Stomach smooth muscle (tissue), 2 donors: ENCODE results near the gene SMIM35.

Experiments
- H3K27ac ChIP-seq: one replicate; pipeline ENCODE4 v1.7.0; 2013; ENCODE audit warnings: mild to moderate bottlenecking, low read length, inconsistent platforms
- H3K27me3 ChIP-seq, 2 donors: one replicate each; pipeline ENCODE4 v1.7.0; 2013; ENCODE audit warnings: low read length in 2 of 2; ENCODE audit not compliant: insufficient read depth in 2 of 2, control insufficient read depth in 1 of 2
- H3K36me3 ChIP-seq, 2 donors: one replicate each; pipeline ENCODE4 v1.7.0; 2013; ENCODE audit warnings: low read length in 2 of 2; ENCODE audit not compliant: control insufficient read depth in 2 of 2, insufficient read depth in 2 of 2
- H3K4me1 ChIP-seq: one replicate; pipeline ENCODE4 v1.7.0; 2013; ENCODE audit warnings: low read length; ENCODE audit not compliant: control insufficient read depth, insufficient read depth
- H3K4me3 ChIP-seq, 2 donors: one replicate each; pipeline ENCODE4 v1.7.0; 2013; ENCODE audit warnings: low read length in 2 of 2
- H3K9ac ChIP-seq, 2 donors: one replicate each; pipeline ENCODE4 v1.7.0; 2013; ENCODE audit warnings: low read length in 2 of 2, mild to moderate bottlenecking in 1 of 2
- H3K9me3 ChIP-seq, 2 donors: one replicate each; pipeline ENCODE4 v1.7.0; 2013; ENCODE audit warnings: low read length in 2 of 2; ENCODE audit not compliant: control insufficient read depth in 2 of 2
- donor health status: healthy.
- donor health status: Pancreatic carcinoma.

Gene SMIM35

GRCh38 chr11:118108513-118108912 lies 21.8 kb upstream of the SMIM35 start:
- no peaks in the 10 kb centered on the region for H3K36me3 ChIP-seq
- H3K27ac ChIP-seq = no peak overlapping the region

GRCh38 chr11:118106789-118107335 lies 20.1 kb upstream of the SMIM35 start:
- Histone ChIP-seq H3K27ac (no peak overlapping the region), H3K9ac (no peak overlapping the region), H3K9me3 (no peaks in the 10 kb centered on the region), H3K4me3 (no peak overlapping the region), H3K36me3 (no peaks in the 10 kb centered on the region), H3K27me3 (peaks cover 0 to 2% of the 10 kb centered on the region in 2 donors), H3K4me1 (peaks cover 5% of the 10 kb centered on the region)

More at GRCh38 chr11:118108513-118108912, 21.8 kb upstream of the SMIM35 start:
- Histone ChIP-seq H3K4me1 (peaks cover 5% of the 10 kb centered on the region), H3K9ac (no peak overlapping the region), H3K27me3 (peaks cover 0 to 5% of the 10 kb centered on the region in 2 donors), H3K4me3 (no peak overlapping the region), H3K9me3 (no peaks in the 10 kb centered on the region)

GRCh38 chr11:118105657-118106305 lies 19.0 kb upstream of the SMIM35 start:
- Histone ChIP-seq H3K4me3 (no peak overlapping the region), H3K27ac (no peak overlapping the region), H3K9ac (no peak overlapping the region), H3K36me3 (no peaks in the 10 kb centered on the region), H3K9me3 (no peaks in the 10 kb centered on the region), H3K4me1 (peaks cover 5% of the 10 kb centered on the region), H3K27me3 (peaks cover 0 to 2% of the 10 kb centered on the region in 2 donors)

- Histone ChIP-seq H3K27ac (no peak overlapping the region), H3K9ac (no peak overlapping the region), H3K4me3 (no peak overlapping the region), H3K27me3 (peaks cover 0 to 2% of the 10 kb centered on the region in 2 donors), H3K9me3 (no peaks in the 10 kb centered on the region), H3K4me1 (peaks cover 5% of the 10 kb centered on the region), H3K36me3 (no peaks in the 10 kb centered on the region)
Observed at GRCh38 chr11:118104491-118104890, 17.7 kb upstream of the SMIM35 start.

GRCh38 chr11:118102721-118103261 lies 16.0 kb upstream of the SMIM35 start:
- no peaks in the 10 kb centered on the region for H3K36me3 ChIP-seq
- H3K9ac ChIP-seq = no peak overlapping the region
- peaks cover 2% of the 10 kb centered on the region for H3K4me1 ChIP-seq
- no peaks in the 10 kb centered on the region for H3K9me3 ChIP-seq
- H3K4me3 ChIP-seq = no peak overlapping the region
- no peak overlapping the region for H3K27ac ChIP-seq
- H3K27me3 ChIP-seq = peaks cover 5 to 6% of the 10 kb centered on the region in 2 donors

GRCh38 chr11:118100691-118101232 lies 14.0 kb upstream of the SMIM35 start:
- H3K4me3 ChIP-seq = no peak overlapping the region
- H3K9me3 ChIP-seq = no peaks in the 10 kb centered on the region
- H3K36me3 ChIP-seq = no peaks in the 10 kb centered on the region
- H3K27ac ChIP-seq = no peak overlapping the region
- H3K27me3 ChIP-seq = peaks cover 5 to 6% of the 10 kb centered on the region in 2 donors
- H3K4me1 ChIP-seq = no peaks in the 10 kb centered on the region
- no peak overlapping the region for H3K9ac ChIP-seq

GRCh38 chr11:118099838-118100556 lies 13.2 kb upstream of the SMIM35 start:
- Histone ChIP-seq H3K4me3 (no peak overlapping the region), H3K9me3 (no peaks in the 10 kb centered on the region), H3K9ac (no peak overlapping the region), H3K36me3 (no peaks in the 10 kb centered on the region), H3K27me3 (peaks cover 5 to 6% of the 10 kb centered on the region in 2 donors), H3K27ac (no peak overlapping the region), H3K4me1 (peaks cover under 1% of the 10 kb centered on the region)

GRCh38 chr11:118098996-118099837 lies 12.5 kb upstream of the SMIM35 start:
- no peaks in the 10 kb centered on the region for H3K9me3 ChIP-seq
- no peak overlapping the region for H3K27ac ChIP-seq
- H3K36me3 ChIP-seq = no peaks in the 10 kb centered on the region
- H3K4me3 ChIP-seq = no peak overlapping the region
- H3K4me1 ChIP-seq = peaks cover 3% of the 10 kb centered on the region
- peaks cover 5 to 6% of the 10 kb centered on the region in 2 donors for H3K27me3 ChIP-seq
- no peak overlapping the region for H3K9ac ChIP-seq

GRCh38 chr11:118095967-118096367 lies 9.2 kb upstream of the SMIM35 start:
- Histone ChIP-seq H3K4me1 (peaks cover 3% of the 10 kb centered on the region), H3K36me3 (no peaks in the 10 kb centered on the region), H3K27ac (no peak overlapping the region), H3K27me3 (peaks cover 6 to 7% of the 10 kb centered on the region in 2 donors), H3K4me3 (no peak overlapping the region), H3K9ac (no peak overlapping the region), H3K9me3 (no peaks in the 10 kb centered on the region)

GRCh38 chr11:118095493-118095892 lies 8.7 kb upstream of the SMIM35 start:
- H3K4me1 ChIP-seq = peaks cover 3% of the 10 kb centered on the region
- peaks cover 6 to 9% of the 10 kb centered on the region in 2 donors for H3K27me3 ChIP-seq
- H3K4me3 ChIP-seq = no peak overlapping the region
- no peak overlapping the region for H3K27ac ChIP-seq
- no peaks in the 10 kb centered on the region for H3K36me3 ChIP-seq
- no peaks in the 10 kb centered on the region for H3K9me3 ChIP-seq
- H3K9ac ChIP-seq = no peak overlapping the region
